ENCODE data around the gene BORCS6.

The BORCS6 gene

GRCh38 chr17:8227238-8227581, 37.2 kb upstream of the BORCS6 start:
- no peaks in the 10 kb centered on the region for H3K9me2 ChIP-seq (replicated peaks; ENCODE audit: control insufficient read depth, low read length)
- TF ChIP-seq EZH2phosphoT487 (IDR thresholded peaks at IDR 0.05; ENCODE audit: borderline replicate concordance, low read length) = no peak
- TF ChIP-seq, protein P1, sequence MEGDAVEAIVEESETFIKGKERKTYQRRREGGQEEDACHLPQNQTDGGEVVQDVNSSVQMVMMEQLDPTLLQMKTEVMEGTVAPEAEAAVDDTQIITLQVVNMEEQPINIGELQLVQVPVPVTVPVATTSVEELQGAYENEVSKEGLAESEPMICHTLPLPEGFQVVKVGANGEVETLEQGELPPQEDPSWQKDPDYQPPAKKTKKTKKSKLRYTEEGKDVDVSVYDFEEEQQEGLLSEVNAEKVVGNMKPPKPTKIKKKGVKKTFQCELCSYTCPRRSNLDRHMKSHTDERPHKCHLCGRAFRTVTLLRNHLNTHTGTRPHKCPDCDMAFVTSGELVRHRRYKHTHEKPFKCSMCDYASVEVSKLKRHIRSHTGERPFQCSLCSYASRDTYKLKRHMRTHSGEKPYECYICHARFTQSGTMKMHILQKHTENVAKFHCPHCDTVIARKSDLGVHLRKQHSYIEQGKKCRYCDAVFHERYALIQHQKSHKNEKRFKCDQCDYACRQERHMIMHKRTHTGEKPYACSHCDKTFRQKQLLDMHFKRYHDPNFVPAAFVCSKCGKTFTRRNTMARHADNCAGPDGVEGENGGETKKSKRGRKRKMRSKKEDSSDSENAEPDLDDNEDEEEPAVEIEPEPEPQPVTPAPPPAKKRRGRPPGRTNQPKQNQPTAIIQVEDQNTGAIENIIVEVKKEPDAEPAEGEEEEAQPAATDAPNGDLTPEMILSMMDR (IDR thresholded peaks at IDR 0.05; ENCODE audit: low read depth, low read length, poor library complexity, severe bottlenecking) = no peak
- H3K4me3 ChIP-seq (ENCODE audit: low read length) = peak overlapping the region; percentile 57
- H3K27me3 ChIP-seq (ENCODE audit: control insufficient read depth, low read length) = no peaks in the 10 kb centered on the region
- H3F3A ChIP-seq (ENCODE audit: control insufficient read depth, insufficient read depth) = peaks cover 24% of the 10 kb centered on the region
- no peak overlapping the region for H3K27ac ChIP-seq (ENCODE audit: low read depth, low read length)
- peaks cover 60% of the 10 kb centered on the region for H3K36me3 ChIP-seq (ENCODE audit: control insufficient read depth, low read length)
- peak overlapping the region; percentile 64 for H3K4me2 ChIP-seq (ENCODE audit: low read length)
- peaks cover 47% of the 10 kb centered on the region for H3K4me1 ChIP-seq (ENCODE audit: control insufficient read depth, low read length)
- H4K20me1 ChIP-seq (ENCODE audit: control insufficient read depth, insufficient read depth, low read depth, low read length) = no peaks in the 10 kb centered on the region
- H3K9me3 ChIP-seq (ENCODE audit: control insufficient read depth, insufficient read depth, low read length) = no peaks in the 10 kb centered on the region
- no peaks in the 10 kb centered on the region for H3K79me2 ChIP-seq (ENCODE audit: control insufficient read depth, low read length)

DNA sequence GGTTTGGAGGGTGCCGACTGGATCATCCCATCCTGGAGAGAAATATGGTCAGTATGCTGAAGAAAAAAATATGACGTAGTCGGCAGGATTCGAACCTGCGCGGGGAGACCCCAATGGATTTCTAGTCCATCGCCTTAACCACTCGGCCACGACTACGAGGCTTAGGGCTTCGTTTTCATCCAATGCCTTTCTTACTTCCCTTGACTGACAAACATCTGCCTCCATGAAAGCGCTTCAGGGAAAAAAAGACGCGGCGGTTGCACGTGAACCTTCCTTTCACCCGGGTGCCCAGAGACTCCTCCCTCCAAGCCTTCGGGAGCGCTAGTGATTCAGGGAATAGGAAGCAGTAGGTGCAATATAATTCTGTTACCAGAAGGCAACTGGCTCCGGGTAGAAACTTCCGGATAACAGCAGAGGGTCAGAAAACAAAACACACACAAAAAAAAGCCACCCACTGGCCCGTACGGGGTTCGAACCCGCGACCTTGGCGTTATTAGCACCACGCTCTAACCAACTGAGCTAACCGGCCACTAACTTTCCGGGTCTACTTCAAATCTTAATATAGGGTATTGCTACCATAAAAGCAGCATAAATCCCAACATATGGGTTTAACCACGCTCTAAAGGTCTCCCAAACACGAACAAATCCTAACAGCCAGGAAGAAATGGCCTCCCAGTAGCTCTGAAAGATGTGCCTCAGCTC, 36.7 kb upstream of the BORCS6 start:
- H3K27me3 ChIP-seq (ENCODE audit: control insufficient read depth, low read length) = no peaks in the 10 kb centered on the region
- no peaks in the 10 kb centered on the region for H4K20me1 ChIP-seq (ENCODE audit: control insufficient read depth, insufficient read depth, low read depth, low read length)
- TF ChIP-seq, protein P1 (IDR thresholded peaks at IDR 0.05; ENCODE audit: low read depth, low read length, poor library complexity, severe bottlenecking) = no peak
- TF ChIP-seq EZH2phosphoT487 (IDR thresholded peaks at IDR 0.05; ENCODE audit: borderline replicate concordance, low read length) = no peak
- peak overlapping the region; percentile 64 for H3K4me2 ChIP-seq (ENCODE audit: low read length)
- no peaks in the 10 kb centered on the region for H3K9me2 ChIP-seq (replicated peaks; ENCODE audit: control insufficient read depth, low read length)
- H3K36me3 ChIP-seq (ENCODE audit: control insufficient read depth, low read length) = peaks cover 55% of the 10 kb centered on the region
- no peaks in the 10 kb centered on the region for H3K79me2 ChIP-seq (ENCODE audit: control insufficient read depth, low read length)
- H3K4me1 ChIP-seq (ENCODE audit: control insufficient read depth, low read length) = peaks cover 47% of the 10 kb centered on the region
- H3K4me3 ChIP-seq (ENCODE audit: low read length) = peak overlapping the region; percentile 57
- peaks cover 28% of the 10 kb centered on the region for H3F3A ChIP-seq (ENCODE audit: control insufficient read depth, insufficient read depth)
- H3K27ac ChIP-seq (ENCODE audit: low read depth, low read length) = peak overlapping the region; percentile 42
- no peaks in the 10 kb centered on the region for H3K9me3 ChIP-seq (ENCODE audit: control insufficient read depth, insufficient read depth, low read length)

GRCh38 chr17:8225813-8226535, 36.0 kb upstream of the BORCS6 start:
- TF ChIP-seq, protein P1 (IDR thresholded peaks at IDR 0.05; ENCODE audit: low read depth, low read length, poor library complexity, severe bottlenecking) = no peak
- TF ChIP-seq EZH2phosphoT487 (IDR thresholded peaks at IDR 0.05; ENCODE audit: borderline replicate concordance, low read length) = no peak
- Histone ChIP-seq H3K27me3 (ENCODE audit: control insufficient read depth, low read length) (no peaks in the 10 kb centered on the region), H3K4me2 (ENCODE audit: low read length) (peak overlapping the region; percentile 64), H3K79me2 (ENCODE audit: control insufficient read depth, low read length) (no peaks in the 10 kb centered on the region), H3K9me3 (ENCODE audit: control insufficient read depth, insufficient read depth, low read length) (no peaks in the 10 kb centered on the region), H3F3A (ENCODE audit: control insufficient read depth, insufficient read depth) (peaks cover 30% of the 10 kb centered on the region), H3K36me3 (ENCODE audit: control insufficient read depth, low read length) (peaks cover 47% of the 10 kb centered on the region), H3K4me3 (ENCODE audit: low read length) (peak overlapping the region; percentile 57), H3K9me2 (replicated peaks; ENCODE audit: control insufficient read depth, low read length) (no peaks in the 10 kb centered on the region), H3K27ac (ENCODE audit: low read depth, low read length) (peak overlapping the region; percentile 42), H4K20me1 (ENCODE audit: control insufficient read depth, insufficient read depth, low read depth, low read length) (no peaks in the 10 kb centered on the region), H3K4me1 (ENCODE audit: control insufficient read depth, low read length) (peaks cover 50% of the 10 kb centered on the region)
